GM21381 (cell line): ENCODE results near the gene SNAPC2.
"Not testable (repeated sequence)": the region's sequence is repeated elsewhere in the genome, so short reads cannot be mapped to it uniquely, and the experiment has no call there.

Source experiments
- ATAC-seq: cut with Tn5 transposase; IDR thresholded peaks from one replicate; pipeline ENCODE4 v1.9.1; 2021; ENCODE audit warnings: mild to moderate bottlenecking, moderate library complexity; ENCODE audit not compliant: unreplicated experiment

The SNAPC2 gene

DNA sequence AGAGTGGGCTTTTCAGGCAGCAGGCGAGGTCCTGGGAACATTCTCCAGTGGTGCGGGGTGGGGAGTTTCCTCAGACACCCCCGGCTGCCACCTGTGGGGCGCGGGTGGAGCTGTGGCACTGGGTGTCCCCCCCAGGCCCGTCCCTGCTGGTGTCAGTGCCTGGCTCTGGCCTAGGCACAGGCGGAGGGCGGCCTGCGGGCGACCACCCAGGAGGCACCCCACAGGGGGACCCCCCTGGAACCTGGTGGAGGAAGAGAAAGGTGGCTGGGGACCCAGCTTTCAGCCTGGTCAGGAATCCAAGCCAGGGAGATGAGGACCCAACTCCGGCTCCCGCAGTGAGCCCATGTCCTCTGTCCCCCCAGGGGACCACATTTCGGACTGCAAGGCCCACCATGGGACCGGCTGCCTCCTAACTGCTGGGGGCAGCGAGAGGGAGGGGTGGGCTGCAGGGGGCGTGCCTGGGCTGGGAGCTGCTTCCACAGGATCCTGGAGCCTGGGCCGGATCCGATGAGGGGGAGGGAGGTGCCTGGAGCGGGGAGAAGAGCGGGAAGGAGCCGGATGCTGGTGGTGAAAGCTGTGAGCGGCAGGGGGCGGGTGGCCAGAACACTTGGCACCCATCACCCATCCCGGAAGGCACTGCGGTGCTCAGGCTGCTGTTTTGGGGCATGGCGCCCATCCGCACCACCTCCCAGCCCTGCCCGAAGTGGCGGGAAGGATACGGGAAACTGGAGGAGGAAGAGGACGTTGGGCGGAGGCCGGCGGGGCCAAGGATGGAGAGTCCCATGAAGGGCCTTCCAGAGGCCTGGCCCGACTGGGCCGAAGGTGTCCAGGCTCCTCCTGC lies 11.3 kb downstream of the SNAPC2 start:
- no peak for ATAC-seq

- ATAC-seq = no peak
Measured at GRCh38 chr19:7932276-7932929, 12.3 kb downstream of the SNAPC2 start.

- no peak for ATAC-seq
Measured at GRCh38 chr19:7932930-7933300, 12.8 kb downstream of the SNAPC2 start.

DNA sequence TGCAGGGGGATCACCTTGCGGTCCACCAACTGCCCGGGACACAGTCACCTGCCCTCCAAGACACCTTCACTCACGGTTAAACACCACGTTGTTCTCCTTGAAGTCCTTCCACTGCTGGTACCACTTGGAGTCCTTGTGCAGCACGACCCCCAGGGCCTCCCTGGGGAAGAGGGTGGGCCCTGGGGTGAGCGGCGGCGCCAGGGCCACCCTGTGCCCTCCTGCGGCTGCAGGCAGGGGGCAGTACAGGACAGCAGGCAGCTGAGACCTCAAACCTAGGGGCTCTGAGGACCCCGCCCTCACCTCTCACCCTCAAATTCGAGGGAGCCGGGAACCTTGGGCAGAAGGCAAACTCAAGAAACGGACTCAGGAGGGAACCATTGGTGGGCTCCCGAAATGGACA lies 13.3 kb downstream of the SNAPC2 start:
- no peak for ATAC-seq

GRCh38 chr19:7933828-7934725 lies 13.9 kb downstream of the SNAPC2 start:
- ATAC-seq = no peak

DNA sequence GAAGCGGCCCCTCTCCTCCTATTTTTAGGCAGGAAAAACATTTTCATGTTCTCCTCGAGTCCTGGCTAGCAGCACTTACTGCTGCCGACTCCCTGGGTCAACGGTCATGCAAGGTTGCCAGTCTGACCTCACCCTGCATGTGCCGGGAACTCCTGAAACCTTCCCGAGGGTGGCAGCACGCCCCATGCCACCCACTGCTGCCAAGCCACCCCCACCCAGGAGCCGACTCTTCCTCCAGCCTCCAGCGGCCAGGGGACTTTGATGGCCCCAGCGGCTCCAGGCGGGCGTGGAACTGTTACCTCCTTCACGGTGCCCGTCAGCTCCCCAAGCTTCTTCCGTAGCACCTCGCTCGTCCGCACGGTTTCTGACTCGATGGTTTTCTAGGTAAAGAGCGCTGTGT lies 14.6 kb downstream of the SNAPC2 start:
- no peak for ATAC-seq

DNA sequence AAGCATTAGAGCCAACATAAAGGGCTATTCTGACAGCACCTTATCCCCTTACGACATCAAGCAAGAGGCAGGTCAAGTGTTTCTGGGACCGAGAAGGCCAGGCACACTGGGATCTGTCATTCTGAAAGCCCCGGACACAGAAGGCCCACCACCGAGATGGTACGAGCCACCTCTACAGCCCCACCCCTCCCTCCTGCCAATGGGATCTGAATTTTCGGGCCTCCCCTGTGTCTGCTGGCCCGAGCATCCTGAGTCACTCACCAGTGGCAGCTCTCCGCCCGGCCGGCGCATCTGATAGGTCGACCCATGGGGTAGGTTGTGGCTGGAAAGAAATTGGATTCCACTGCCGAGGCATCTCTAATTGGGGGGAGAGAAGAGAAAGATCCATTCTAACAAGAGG lies 20.7 kb downstream of the SNAPC2 start:
- ATAC-seq = no peak

DNA sequence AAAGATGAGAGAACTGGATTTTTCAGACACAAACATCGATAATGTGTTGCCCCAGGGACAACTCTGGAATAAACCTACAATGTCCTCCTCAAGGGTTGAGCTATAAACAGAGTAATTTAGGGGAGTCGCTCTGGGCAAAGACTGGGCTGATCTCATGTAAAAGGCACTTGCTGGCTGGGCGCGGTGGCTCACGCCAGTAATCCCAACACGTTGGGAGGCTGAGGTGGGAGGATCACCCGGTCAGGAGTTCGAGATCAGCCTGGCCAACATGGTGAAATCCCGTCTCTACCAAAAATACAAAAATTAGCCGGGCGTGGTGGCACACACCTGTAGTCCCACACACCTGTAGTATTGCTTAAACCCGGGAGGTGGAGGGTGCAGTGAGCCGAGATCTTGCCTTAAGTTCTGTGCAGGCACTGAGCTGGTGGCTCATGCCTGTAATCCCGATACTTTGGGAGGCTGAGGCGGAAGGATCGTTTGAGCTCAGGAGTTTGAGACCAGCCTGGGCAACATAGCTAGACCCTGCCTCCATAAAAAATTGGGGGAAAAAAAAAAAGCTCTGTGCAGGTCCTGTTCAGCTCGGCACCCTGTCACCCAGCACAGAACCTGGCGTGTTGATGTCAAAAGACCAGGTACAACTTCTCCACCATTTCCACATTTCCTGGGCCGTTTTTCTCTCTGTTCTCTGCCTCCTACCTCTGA lies 21.9 kb downstream of the SNAPC2 start:
- no peak for ATAC-seq

DNA sequence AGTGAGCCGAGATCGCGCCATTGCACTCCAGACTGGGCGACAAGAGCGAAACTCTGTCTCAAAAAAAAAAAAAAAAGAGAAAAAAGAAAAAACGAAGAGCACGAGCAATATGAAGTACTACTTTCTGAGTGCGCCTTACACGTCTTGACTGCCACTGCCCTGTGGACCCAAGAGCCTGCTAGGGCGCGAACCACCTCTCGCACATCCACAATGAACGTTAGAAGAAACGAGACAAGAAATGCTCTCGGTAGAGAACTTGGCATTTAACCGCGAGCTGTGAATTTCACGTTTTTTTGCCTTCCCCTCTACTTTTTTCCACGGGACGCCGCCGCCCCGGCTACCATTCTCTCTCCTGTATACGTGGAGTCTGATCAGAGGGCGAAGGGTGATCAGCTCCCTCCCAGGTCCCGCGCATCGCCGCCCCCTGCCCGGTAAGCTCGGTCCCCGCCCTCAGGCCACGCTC lies 22.9 kb downstream of the SNAPC2 start:
- ATAC-seq = no peak

- peak; percentile 97 for ATAC-seq
Measured at GRCh38 chr19:7943444-7944176, 23.5 kb downstream of the SNAPC2 start, which contains the start of gene TIMM44. Gene TIMM44 (minus strand): TSS chr19:7943666. CDS start chr19:7943651, 15 bp downstream.

GRCh38 chr19:7944177-7944761 lies 24.1 kb downstream of the SNAPC2 start:
- peak; percentile 27 for ATAC-seq

- ATAC-seq = no peak
Measured at GRCh38 chr19:7947939-7948338, 27.8 kb downstream of the SNAPC2 start.

GRCh38 chr19:7953060-7953459 lies 32.9 kb downstream of the SNAPC2 start:
- ATAC-seq = no peak

- no peak for ATAC-seq
Measured at GRCh38 chr19:7953576-7953975, 33.4 kb downstream of the SNAPC2 start.

- no peak for ATAC-seq
Measured at GRCh38 chr19:7955696-7956095, 35.6 kb downstream of the SNAPC2 start.

GRCh38 chr19:7959211-7959610 lies 39.1 kb downstream of the SNAPC2 start:
- no peak for ATAC-seq

GRCh38 chr19:7961082-7961481 lies 40.9 kb downstream of the SNAPC2 start:
- ATAC-seq = not testable (repeated sequence)

DNA sequence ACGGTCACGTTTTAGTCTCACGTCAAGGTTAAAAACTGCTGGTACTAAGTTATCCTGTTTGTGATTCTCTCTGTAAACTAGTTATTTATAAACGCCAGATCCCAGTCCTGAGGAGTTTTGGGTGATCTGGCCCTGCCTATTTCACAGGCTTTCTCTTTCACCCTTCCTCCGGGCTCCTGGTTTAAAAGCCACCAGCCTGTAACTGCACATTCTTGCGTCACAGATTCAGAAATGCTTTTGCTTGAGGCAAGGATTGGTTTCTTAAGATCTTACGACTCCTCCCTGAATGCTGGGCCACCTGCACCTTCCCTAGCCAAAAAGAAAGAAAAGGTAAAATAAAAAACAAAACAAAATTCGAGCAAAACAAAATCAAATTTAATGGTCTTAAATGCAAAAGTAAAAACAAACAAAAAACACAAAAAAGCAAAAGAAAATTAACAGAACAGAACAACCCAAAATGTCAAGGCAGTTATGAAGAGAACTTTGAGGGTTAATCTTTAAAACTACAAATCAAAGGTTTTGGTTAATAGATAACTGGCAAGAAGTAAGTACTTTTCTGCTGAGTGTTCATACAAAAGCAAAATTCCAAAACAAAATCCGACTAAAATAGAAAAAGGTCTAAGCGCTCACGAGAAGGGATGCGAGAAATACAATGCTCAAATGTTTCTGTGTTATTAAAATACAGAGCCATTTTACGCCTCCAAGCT lies 41.9 kb downstream of the SNAPC2 start:
- no peak for ATAC-seq
